ENCODE results near the gene NOC4L. TPM values are rescaled to one million over a fixed set of nuclear protein-coding genes. Genes with fewer than 3 reads are reported as not detected.
A peak's percentile ranks its signal among the peaks of the same experiment; 100 is the strongest.

The NOC4L gene
- total RNA-seq, 1 donor from 2014 or later = 10.0 TPM

DNA sequence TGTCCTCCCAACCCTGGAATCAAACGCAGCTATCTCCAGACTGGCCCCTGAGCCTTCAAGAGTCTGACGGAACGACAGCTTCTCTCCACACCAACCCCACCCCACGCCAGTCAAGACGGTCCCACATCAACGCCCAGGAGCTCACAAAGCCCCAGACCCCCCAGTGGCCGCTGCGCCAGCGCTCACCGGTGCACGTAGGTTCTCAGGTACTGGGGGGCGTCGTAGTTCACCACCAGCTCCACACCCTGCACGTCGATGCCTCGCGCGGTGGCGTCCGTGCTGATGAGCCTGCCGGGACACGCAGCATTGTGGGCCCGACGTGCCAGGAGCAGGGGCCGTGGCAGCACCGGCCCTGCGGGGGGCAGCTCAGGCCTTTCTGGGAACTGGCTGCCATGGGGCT lies 4.3 kb upstream of the NOC4L start:
- no peak for FAIRE-seq

DNA sequence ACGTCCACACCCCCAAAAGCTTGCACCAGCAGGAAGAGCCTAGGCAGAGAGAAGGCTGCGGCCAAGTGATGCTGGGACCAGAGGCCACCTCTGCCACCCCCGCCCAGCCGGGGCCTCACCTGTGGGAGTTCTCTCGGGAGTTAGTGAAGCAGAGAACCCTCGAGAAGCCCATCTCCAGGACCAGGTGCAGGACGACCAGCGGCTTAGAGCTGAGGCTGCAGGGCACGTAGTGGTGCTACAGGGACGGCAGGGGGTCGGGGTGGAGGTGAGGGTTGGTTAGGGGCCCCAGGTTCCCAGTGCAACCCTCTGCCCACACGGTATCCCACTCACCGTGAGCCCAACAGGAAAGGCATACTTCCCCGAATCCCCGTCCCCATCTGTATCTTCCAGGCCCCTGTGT lies 3.8 kb upstream of the NOC4L start:
- TF ChIP-seq, protein P1, sequence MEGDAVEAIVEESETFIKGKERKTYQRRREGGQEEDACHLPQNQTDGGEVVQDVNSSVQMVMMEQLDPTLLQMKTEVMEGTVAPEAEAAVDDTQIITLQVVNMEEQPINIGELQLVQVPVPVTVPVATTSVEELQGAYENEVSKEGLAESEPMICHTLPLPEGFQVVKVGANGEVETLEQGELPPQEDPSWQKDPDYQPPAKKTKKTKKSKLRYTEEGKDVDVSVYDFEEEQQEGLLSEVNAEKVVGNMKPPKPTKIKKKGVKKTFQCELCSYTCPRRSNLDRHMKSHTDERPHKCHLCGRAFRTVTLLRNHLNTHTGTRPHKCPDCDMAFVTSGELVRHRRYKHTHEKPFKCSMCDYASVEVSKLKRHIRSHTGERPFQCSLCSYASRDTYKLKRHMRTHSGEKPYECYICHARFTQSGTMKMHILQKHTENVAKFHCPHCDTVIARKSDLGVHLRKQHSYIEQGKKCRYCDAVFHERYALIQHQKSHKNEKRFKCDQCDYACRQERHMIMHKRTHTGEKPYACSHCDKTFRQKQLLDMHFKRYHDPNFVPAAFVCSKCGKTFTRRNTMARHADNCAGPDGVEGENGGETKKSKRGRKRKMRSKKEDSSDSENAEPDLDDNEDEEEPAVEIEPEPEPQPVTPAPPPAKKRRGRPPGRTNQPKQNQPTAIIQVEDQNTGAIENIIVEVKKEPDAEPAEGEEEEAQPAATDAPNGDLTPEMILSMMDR (IDR thresholded peaks at IDR 0.05; ENCODE audit: insufficient read depth, low read length, severe bottlenecking) = no peak
- FAIRE-seq (no peak), DNase-seq (ENCODE audit: low read depth) (no peak)
- Histone ChIP-seq H3K27me3 (ENCODE audit: control insufficient read depth, insufficient read depth, low read length) (no peaks in the 10 kb centered on the region), H3K36me3 (ENCODE audit: control insufficient read depth, insufficient read depth, low read length) (peaks cover 31% of the 10 kb centered on the region), H3K4me3 (ENCODE audit: low read depth, low read length) (no peak overlapping the region)

More for the DNA sequence above, 4.3 kb upstream of the NOC4L start:
- Histone ChIP-seq H3K36me3 (ENCODE audit: control insufficient read depth, insufficient read depth, low read length) (peaks cover 31% of the 10 kb centered on the region), H3K27me3 (ENCODE audit: control insufficient read depth, insufficient read depth, low read length) (no peaks in the 10 kb centered on the region), H3K4me3 (ENCODE audit: low read depth, low read length) (no peak overlapping the region)
- TF ChIP-seq, protein P1 (IDR thresholded peaks at IDR 0.05; ENCODE audit: insufficient read depth, low read length, severe bottlenecking) = no peak
- no peak for DNase-seq (ENCODE audit: low read depth)

DNA sequence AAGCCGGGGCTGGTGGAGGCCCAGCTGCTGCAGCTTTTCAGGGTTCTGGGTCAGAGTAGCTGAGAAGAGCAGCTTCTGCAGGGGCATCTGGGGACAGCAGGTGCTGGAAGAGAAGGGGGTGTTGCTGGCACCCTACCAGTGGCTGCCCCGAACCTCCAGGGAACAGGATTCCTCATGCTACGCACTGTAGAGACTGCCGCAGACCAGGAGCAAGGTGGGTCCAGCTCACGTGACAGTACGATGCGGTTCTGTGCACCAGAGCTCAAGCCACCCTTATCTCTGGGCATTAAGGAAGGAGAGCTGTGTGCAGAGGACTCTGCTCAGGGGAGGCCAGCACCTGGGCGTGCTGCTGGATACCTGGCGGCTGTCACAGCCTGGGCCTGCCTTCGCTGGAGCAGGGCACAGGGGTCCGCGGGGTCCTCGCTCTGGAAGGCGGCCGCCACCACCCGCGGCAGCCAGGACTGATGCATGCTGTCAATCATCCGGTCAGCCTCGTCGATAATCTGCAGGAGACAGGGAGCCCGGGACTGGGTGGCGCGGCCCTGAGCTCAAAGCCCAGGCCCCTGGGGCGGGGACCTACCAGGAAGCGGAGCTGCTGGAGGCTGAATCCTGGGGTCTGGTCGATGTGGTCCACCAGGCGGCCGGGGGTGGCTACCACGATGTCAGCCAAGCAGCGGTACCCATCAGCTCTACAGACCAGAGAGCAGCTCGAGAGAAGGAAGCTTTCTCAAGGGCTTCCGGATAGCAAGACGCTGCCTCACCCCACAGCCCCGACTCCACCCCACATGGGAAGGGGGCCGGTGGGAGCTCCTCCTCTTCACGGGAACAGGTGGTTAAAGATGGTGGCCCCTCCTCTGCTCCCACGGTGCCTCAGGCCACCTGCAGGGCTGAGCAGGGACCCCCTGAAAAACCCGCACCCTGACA lies 3.1 kb upstream of the NOC4L start:
- TF ChIP-seq, protein P1 (IDR thresholded peaks at IDR 0.05; ENCODE audit: insufficient read depth, low read length, severe bottlenecking) = no peak
- no peak for DNase-seq (ENCODE audit: low read depth)
- peaks cover 31% of the 10 kb centered on the region for H3K36me3 ChIP-seq (ENCODE audit: control insufficient read depth, insufficient read depth, low read length)

DNA sequence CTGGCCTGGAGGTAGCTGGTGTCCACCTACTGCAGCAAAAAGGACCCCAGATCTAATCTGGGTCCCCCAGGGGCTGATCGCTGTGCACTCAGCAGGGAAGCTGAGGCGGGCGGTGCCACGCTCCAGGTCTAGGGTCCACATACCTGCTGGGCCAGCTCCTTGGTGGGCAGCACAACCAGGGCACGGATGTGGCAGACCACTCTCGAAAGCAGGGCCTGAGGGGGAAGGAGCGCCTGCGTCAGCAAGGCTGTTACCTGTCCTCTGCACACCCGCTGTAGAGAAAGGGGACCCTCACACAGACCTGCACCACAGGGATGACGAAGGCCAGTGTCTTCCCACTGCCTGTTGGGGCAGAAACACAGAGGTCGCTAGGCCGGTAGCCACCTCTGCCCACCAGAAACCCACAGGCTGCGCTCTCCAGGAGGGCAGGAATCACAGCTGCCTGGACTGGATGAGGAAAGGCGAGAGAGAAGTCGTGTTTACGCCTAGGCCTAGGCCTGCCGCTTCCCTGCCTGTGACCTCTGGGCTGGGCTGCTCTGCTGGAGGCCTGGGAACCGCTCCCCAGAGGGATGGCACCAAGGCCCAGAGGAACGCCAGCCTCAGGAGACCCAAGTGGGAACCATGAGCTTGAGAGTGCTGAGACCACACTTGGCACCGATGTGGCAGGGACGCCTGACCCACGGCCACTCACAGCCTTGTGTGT lies 2.1 kb upstream of the NOC4L start:
- no peaks in the 10 kb centered on the region for H3K27me3 ChIP-seq (ENCODE audit: control insufficient read depth, insufficient read depth, low read length)
- FAIRE-seq (no peak), DNase-seq (ENCODE audit: low read depth) (no peak)
- no peak overlapping the region for H3K4me3 ChIP-seq (ENCODE audit: low read depth, low read length)
- H3K36me3 ChIP-seq (ENCODE audit: control insufficient read depth, insufficient read depth, low read length) = peaks cover 31% of the 10 kb centered on the region
- TF ChIP-seq, protein P1 (IDR thresholded peaks at IDR 0.05; ENCODE audit: insufficient read depth, low read length, severe bottlenecking) = no peak

More for the DNA sequence above, 3.1 kb upstream of the NOC4L start:
- Histone ChIP-seq H3K27me3 (ENCODE audit: control insufficient read depth, insufficient read depth, low read length) (no peaks in the 10 kb centered on the region), H3K4me3 (ENCODE audit: low read depth, low read length) (no peak overlapping the region)
- FAIRE-seq = no peak

DNA sequence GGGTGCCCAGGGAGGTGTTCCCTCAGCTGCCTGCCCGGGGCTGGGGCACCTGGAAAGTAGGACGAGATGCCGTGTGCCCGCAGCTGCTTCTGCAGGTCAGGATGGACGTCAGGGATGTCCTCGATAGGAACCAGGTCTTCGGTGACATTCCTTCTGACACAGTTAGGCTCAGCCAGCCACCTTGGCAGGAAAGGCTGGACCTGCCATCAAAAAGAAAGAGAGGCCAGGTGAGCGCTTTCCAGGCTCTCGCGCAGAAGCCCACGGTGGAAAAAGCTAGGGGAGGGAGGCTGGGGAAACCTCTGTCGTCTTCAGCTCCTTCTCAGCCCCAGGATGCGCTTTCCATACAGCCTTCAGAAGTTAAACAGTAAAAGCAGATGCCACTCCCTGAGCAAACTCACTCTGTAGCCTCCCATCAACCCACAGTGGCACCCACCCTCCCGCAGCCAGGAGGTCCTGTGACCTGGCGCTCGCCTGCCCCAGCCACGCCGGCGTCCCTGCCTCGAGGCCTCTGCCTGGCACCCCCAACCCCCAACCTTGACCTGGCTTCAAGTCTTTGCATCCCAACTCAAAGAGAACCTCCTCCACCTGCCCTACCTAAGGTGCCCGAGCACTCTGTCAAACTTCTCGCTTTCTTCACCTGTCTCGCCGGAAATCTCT lies 1.4 kb upstream of the NOC4L start:
- DNase-seq (ENCODE audit: low read depth) (no peak), FAIRE-seq (no peak)
- TF ChIP-seq, protein P1 (IDR thresholded peaks at IDR 0.05; ENCODE audit: insufficient read depth, low read length, severe bottlenecking) = no peak
- Histone ChIP-seq H3K27me3 (ENCODE audit: control insufficient read depth, insufficient read depth, low read length) (no peaks in the 10 kb centered on the region), H3K4me3 (ENCODE audit: low read depth, low read length) (peak overlapping the region; percentile 98), H3K36me3 (ENCODE audit: control insufficient read depth, insufficient read depth, low read length) (peaks cover 34% of the 10 kb centered on the region)
